Hepatocyte (in vitro differentiated cells): ENCODE results near the gene SAMD1. TPM values are rescaled to one million over a fixed set of nuclear protein-coding genes. Genes with fewer than 3 reads are reported as not detected.

Experiments used
- DNase-seq: peaks from one replicate; pipeline ENCODE4 v3.0.0-alpha.2; 2016; ENCODE audit warnings: low spot score
- H2AFZ ChIP-seq: fragments of 200-600 bp; sonication (generic); 2 replicates; pipeline ENCODE4 v1.6.0; 2016; ENCODE audit warnings: antibody characterized with exemption, mild to moderate bottlenecking
- H3K27ac ChIP-seq: fragments of 200-600 bp; sonication (generic); 2 replicates; pipeline ENCODE4 v1.5.1; 2016; ENCODE audit warnings: mild to moderate bottlenecking
- H3K27me3 ChIP-seq: fragments of 200-600 bp; sonication (generic); 2 replicates; pipeline ENCODE4 v1.6.1; 2016
- H3K36me3 ChIP-seq: fragments of 200-600 bp; sonication (generic); replicated peaks from 2 replicates; pipeline ENCODE4 v1.5.1; 2016; ENCODE audit warnings: low read depth; ENCODE audit not compliant: insufficient read depth
- H3K4me1 ChIP-seq: fragments of 200-600 bp; sonication (generic); 2 replicates; pipeline ENCODE4 v1.5.1; 2016; ENCODE audit warnings: mild to moderate bottlenecking, moderate library complexity; ENCODE audit not compliant: insufficient read depth
- H3K4me2 ChIP-seq: fragments of 200-600 bp; sonication (generic); 2 replicates; pipeline ENCODE4 v1.6.0; 2016
- H3K4me3 ChIP-seq: fragments of 200-600 bp; sonication (generic); 2 replicates; pipeline ENCODE4 v1.5.1; 2016; ENCODE audit warnings: mild to moderate bottlenecking
- H3K79me2 ChIP-seq: fragments of 200-600 bp; sonication (generic); 2 replicates; pipeline ENCODE4 v1.6.0; 2017; ENCODE audit warnings: mild to moderate bottlenecking
- H3K9me2 ChIP-seq: fragments of 200-600 bp; sonication (generic); replicated peaks from 2 replicates; pipeline ENCODE4 v1.6.0; 2017; ENCODE audit warnings: mild to moderate bottlenecking; ENCODE audit not compliant: insufficient read depth
- H3K9me3 ChIP-seq: fragments of 200-600 bp; sonication (generic); 2 replicates; pipeline ENCODE4 v1.5.1; 2016; ENCODE audit warnings: low read depth, mild to moderate bottlenecking
- H4K20me1 ChIP-seq: fragments of 200-600 bp; sonication (generic); 2 replicates; pipeline ENCODE4 v1.6.0; 2016; ENCODE audit warnings: mild to moderate bottlenecking; ENCODE audit not compliant: insufficient read depth, poor library complexity, severe bottlenecking
- CTCF ChIP-seq: fragments of 200-600 bp; sonication (generic); IDR thresholded peaks from 2 replicates; pipeline ENCODE4 v1.5.1; 2016; ENCODE audit warnings: antibody characterized with exemption, mild to moderate bottlenecking; ENCODE audit not compliant: poor library complexity
- EZH2 ChIP-seq: fragments of 200-600 bp; sonication (generic); IDR thresholded peaks from 2 replicates; pipeline ENCODE4 v1.6.1; 2016; ENCODE audit warnings: antibody characterized with exemption, mild to moderate bottlenecking, borderline replicate concordance
- EZH2phosphoT487 ChIP-seq: fragments of 200-600 bp; sonication (generic); IDR thresholded peaks from one replicate; pipeline ENCODE4 v1.6.1; 2018; ENCODE audit warnings: antibody characterized with exemption, mild to moderate bottlenecking, low read depth, moderate library complexity; ENCODE audit not compliant: unreplicated experiment, severe bottlenecking
- WGBS: methylation state at CpG from one replicate; pipeline ENCODE4 v1.1.6; 2016; ENCODE audit warnings: low lambda C conversion rate; ENCODE audit errors: missing lambda C conversion rate; 5-methylcytosine and 5-hydroxymethylcytosine counted together
- polyA plus RNA-seq: library from polyadenylated mRNA; unstranded; fragments of >200 nt; fragmentation: Nextera tagmentation; extraction: Ambion mirVana; gene quantifications from 2 replicates; pipeline ENCODE4 v1.2.1, GENCODE V29; 2016
- total RNA-seq: library from RNA; depleted of rRNA; stranded (reverse); fragments of >200 nt; gene quantifications from 2 replicates; pipeline ENCODE4 v1.2.3, GENCODE V29; 2014

The SAMD1 gene
- total and polyA plus RNA-seq, 2 experiments from 2014 or later = 35.8 to 45.6 TPM

- no peaks in the 10 kb centered on the region for H3K9me3 ChIP-seq
- H2AFZ ChIP-seq = no peak overlapping the region
- no peak overlapping the region for H3K27ac ChIP-seq
- H3K27me3 ChIP-seq = no peaks in the 10 kb centered on the region
- no peaks in the 10 kb centered on the region for H3K9me2 ChIP-seq
- no peaks in the 10 kb centered on the region for H3K36me3 ChIP-seq
- 93% methylated on average over 28 of the region's 30 CpGs for WGBS
- peak overlapping the region; percentile 52 for H3K4me3 ChIP-seq
- H3K79me2 ChIP-seq = peaks cover 6% of the 10 kb centered on the region
- TF ChIP-seq EZH2phosphoT487 (no peak), EZH2 (no peak), CTCF (no peak)
- peak overlapping the region; percentile 92 for H3K4me2 ChIP-seq
- H3K4me1 ChIP-seq = no peaks in the 10 kb centered on the region
- H4K20me1 ChIP-seq = peaks cover 7% of the 10 kb centered on the region
- DNase-seq = peak; percentile 8
Observed at GRCh38 chr19:14088634-14089411, 1.7 kb downstream of the SAMD1 start.

GRCh38 chr19:14086098-14086497 lies 4.5 kb downstream of the SAMD1 start:
- no peaks in the 10 kb centered on the region for H3K27me3 ChIP-seq
- no peak overlapping the region for H3K4me3 ChIP-seq
- peaks cover 15% of the 10 kb centered on the region for H3K79me2 ChIP-seq
- H3K9me3 ChIP-seq = no peaks in the 10 kb centered on the region
- no peaks in the 10 kb centered on the region for H3K9me2 ChIP-seq
- H2AFZ ChIP-seq = no peak overlapping the region
- 69% methylated on average over 5 of the region's 5 CpGs for WGBS
- H3K4me2 ChIP-seq = peak overlapping the region; percentile 77
- peaks cover 6% of the 10 kb centered on the region for H3K4me1 ChIP-seq
- TF ChIP-seq EZH2 = no peak
- TF ChIP-seq CTCF = no peak
- TF ChIP-seq EZH2phosphoT487 = no peak
- no peak for DNase-seq
- H3K27ac ChIP-seq = no peak overlapping the region
- H3K36me3 ChIP-seq = no peaks in the 10 kb centered on the region
- H4K20me1 ChIP-seq = peaks cover 7% of the 10 kb centered on the region

GRCh38 chr19:14085309-14085995 lies 5.1 kb downstream of the SAMD1 start, which contains the start of gene C19orf67:
Gene C19orf67 (minus strand): TSS chr19:14085783. CDS start chr19:14085627, 156 bp downstream.
- peaks cover 6% of the 10 kb centered on the region for H3K4me1 ChIP-seq

More at GRCh38 chr19:14085309-14085995, 5.1 kb downstream of the SAMD1 start, which contains the start of gene C19orf67:
- Histone ChIP-seq H3K4me3 (no peak within 1 kb of the TSS), H4K20me1 (peaks cover 7% of the 10 kb centered on the region), H3K36me3 (no peaks in the 10 kb centered on the region), H3K9me3 (no peaks in the 10 kb centered on the region), H2AFZ (no peak within 1 kb of the TSS), H3K27ac (no peak within 1 kb of the TSS), H3K79me2 (peaks cover 15% of the 10 kb centered on the region), H3K9me2 (no peaks in the 10 kb centered on the region), H3K4me2 (peak within 1 kb of the TSS; percentile 77), H3K27me3 (no peaks in the 10 kb centered on the region)
- WGBS = 33% methylated on average over 47 of the region's 54 CpGs
- peak; percentile 33 for DNase-seq
- TF ChIP-seq EZH2 (no peak), CTCF (no peak), EZH2phosphoT487 (no peak)
